ENCODE results near the gene LRP1.

The LRP1 gene

GRCh38 chr12:57229046-57229633 is 100.9 kb downstream of the LRP1 start:
- H3K4me3 ChIP-seq (ENCODE audit: insufficient read length, low read depth) = peak overlapping the region; percentile 79
- DNase-seq (ENCODE audit: low read depth, low spot score) = no peak
- no peaks in the 10 kb centered on the region for H3K9me3 ChIP-seq (ENCODE audit: insufficient read depth, low read length)
- H3K9ac ChIP-seq (ENCODE audit: insufficient read length, low read depth) = peak overlapping the region; percentile 57
- peaks cover 37% of the 10 kb centered on the region for H3K27me3 ChIP-seq (ENCODE audit: insufficient read depth, insufficient read length)
- peaks cover 37% of the 10 kb centered on the region for H3K36me3 ChIP-seq (ENCODE audit: insufficient read depth, insufficient read length, low read length)
- no peak for TF ChIP-seq ZNF274 (IDR thresholded peaks at IDR 0.05; ENCODE audit: low read depth, low read length)
- no peak for TF ChIP-seq SUZ12 (IDR thresholded peaks at IDR 0.05; ENCODE audit: extremely low read depth, insufficient read depth, insufficient read length)
- no peak for TF ChIP-seq YY1 (IDR thresholded peaks at IDR 0.05; ENCODE audit: insufficient read depth, insufficient read length)
- peaks cover 21% of the 10 kb centered on the region for H3K4me1 ChIP-seq (ENCODE audit: insufficient read depth, insufficient read length)

- Histone ChIP-seq H3K4me3 (ENCODE audit: insufficient read length, low read depth) (peak within 1 kb of the TSS; percentile 79), H3K4me1 (ENCODE audit: insufficient read depth, insufficient read length) (peaks cover 21% of the 10 kb centered on the region), H3K27me3 (ENCODE audit: insufficient read depth, insufficient read length) (peaks cover 30% of the 10 kb centered on the region), H3K36me3 (ENCODE audit: insufficient read depth, insufficient read length, low read length) (peaks cover 44% of the 10 kb centered on the region), H3K9me3 (ENCODE audit: insufficient read depth, low read length) (no peaks in the 10 kb centered on the region), H3K9ac (ENCODE audit: insufficient read length, low read depth) (peak within 1 kb of the TSS; percentile 86)
- TF ChIP-seq YY1 (IDR thresholded peaks at IDR 0.05; ENCODE audit: insufficient read depth, insufficient read length) (no peak), ZNF274 (IDR thresholded peaks at IDR 0.05; ENCODE audit: low read depth, low read length) (no peak), SUZ12 (IDR thresholded peaks at IDR 0.05; ENCODE audit: extremely low read depth, insufficient read depth, insufficient read length) (no peak)
- peak; percentile 97 for DNase-seq (ENCODE audit: low read depth, low spot score)
These were observed 101.5 kb downstream of the LRP1 start, which contains the start of gene SHMT2 for GRCh38 chr12:57229634-57230380. Gene SHMT2, plus strand, starts transcription at chr12:57229711. Its CDS starts 68 bp downstream, at chr12:57229779.

- peaks cover 51% of the 10 kb centered on the region for H3K36me3 ChIP-seq (ENCODE audit: insufficient read depth, insufficient read length, low read length)
- H3K9me3 ChIP-seq (ENCODE audit: insufficient read depth, low read length) = no peaks in the 10 kb centered on the region
- peak overlapping the region; percentile 86 for H3K9ac ChIP-seq (ENCODE audit: insufficient read length, low read depth)
- H3K4me3 ChIP-seq (ENCODE audit: insufficient read length, low read depth) = peak overlapping the region; percentile 79
- no peak for DNase-seq (ENCODE audit: low read depth, low spot score)
- TF ChIP-seq SUZ12 (IDR thresholded peaks at IDR 0.05; ENCODE audit: extremely low read depth, insufficient read depth, insufficient read length) = no peak
- TF ChIP-seq ZNF274 (IDR thresholded peaks at IDR 0.05; ENCODE audit: low read depth, low read length) = no peak
- TF ChIP-seq YY1 (IDR thresholded peaks at IDR 0.05; ENCODE audit: insufficient read depth, insufficient read length) = no peak
- peaks cover 24% of the 10 kb centered on the region for H3K27me3 ChIP-seq (ENCODE audit: insufficient read depth, insufficient read length)
- peaks cover 23% of the 10 kb centered on the region for H3K4me1 ChIP-seq (ENCODE audit: insufficient read depth, insufficient read length)
These were observed 102.3 kb downstream of the LRP1 start for GRCh38 chr12:57230381-57231155.

GRCh38 chr12:57231276-57232021 is 103.2 kb downstream of the LRP1 start:
- Histone ChIP-seq H3K9ac (ENCODE audit: insufficient read length, low read depth) (peak overlapping the region; percentile 86), H3K4me3 (ENCODE audit: insufficient read length, low read depth) (peak overlapping the region; percentile 79), H3K27me3 (ENCODE audit: insufficient read depth, insufficient read length) (peaks cover 19% of the 10 kb centered on the region), H3K36me3 (ENCODE audit: insufficient read depth, insufficient read length, low read length) (peaks cover 58% of the 10 kb centered on the region), H3K9me3 (ENCODE audit: insufficient read depth, low read length) (no peaks in the 10 kb centered on the region), H3K4me1 (ENCODE audit: insufficient read depth, insufficient read length) (peaks cover 23% of the 10 kb centered on the region)
- TF ChIP-seq YY1 (IDR thresholded peaks at IDR 0.05; ENCODE audit: insufficient read depth, insufficient read length) (no peak), SUZ12 (IDR thresholded peaks at IDR 0.05; ENCODE audit: extremely low read depth, insufficient read depth, insufficient read length) (no peak), ZNF274 (IDR thresholded peaks at IDR 0.05; ENCODE audit: low read depth, low read length) (no peak)
- no peak for DNase-seq (ENCODE audit: low read depth, low spot score)

GRCh38 chr12:57232156-57232756 is 104.0 kb downstream of the LRP1 start:
- no peak for TF ChIP-seq SUZ12 (IDR thresholded peaks at IDR 0.05; ENCODE audit: extremely low read depth, insufficient read depth, insufficient read length)
- TF ChIP-seq YY1 (IDR thresholded peaks at IDR 0.05; ENCODE audit: insufficient read depth, insufficient read length) = no peak
- no peak for TF ChIP-seq ZNF274 (IDR thresholded peaks at IDR 0.05; ENCODE audit: low read depth, low read length)
- Histone ChIP-seq H3K9me3 (ENCODE audit: insufficient read depth, low read length) (no peaks in the 10 kb centered on the region), H3K4me1 (ENCODE audit: insufficient read depth, insufficient read length) (peaks cover 22% of the 10 kb centered on the region), H3K4me3 (ENCODE audit: insufficient read length, low read depth) (no peak overlapping the region), H3K27me3 (ENCODE audit: insufficient read depth, insufficient read length) (peaks cover 20% of the 10 kb centered on the region), H3K36me3 (ENCODE audit: insufficient read depth, insufficient read length, low read length) (peaks cover 58% of the 10 kb centered on the region), H3K9ac (ENCODE audit: insufficient read length, low read depth) (peak overlapping the region; percentile 24)
- DNase-seq (ENCODE audit: low read depth, low spot score) = no peak

Measured in NT2/D1 (cell line).